GM12874 (cell line): ENCODE results near the gene SCAF1.

Source experiments
- CTCF ChIP-seq: IDR thresholded peaks from 2 replicates; pipeline ENCODE4 v1.5.1; 2011; ENCODE audit warnings: low read depth, mild to moderate bottlenecking, control low read depth, low read length, moderate library complexity; ENCODE audit not compliant: insufficient read depth

The SCAF1 gene

GRCh38 chr19:49669516-49669915, 27.5 kb downstream of the SCAF1 start:
- TF ChIP-seq CTCF: no peak

DNA sequence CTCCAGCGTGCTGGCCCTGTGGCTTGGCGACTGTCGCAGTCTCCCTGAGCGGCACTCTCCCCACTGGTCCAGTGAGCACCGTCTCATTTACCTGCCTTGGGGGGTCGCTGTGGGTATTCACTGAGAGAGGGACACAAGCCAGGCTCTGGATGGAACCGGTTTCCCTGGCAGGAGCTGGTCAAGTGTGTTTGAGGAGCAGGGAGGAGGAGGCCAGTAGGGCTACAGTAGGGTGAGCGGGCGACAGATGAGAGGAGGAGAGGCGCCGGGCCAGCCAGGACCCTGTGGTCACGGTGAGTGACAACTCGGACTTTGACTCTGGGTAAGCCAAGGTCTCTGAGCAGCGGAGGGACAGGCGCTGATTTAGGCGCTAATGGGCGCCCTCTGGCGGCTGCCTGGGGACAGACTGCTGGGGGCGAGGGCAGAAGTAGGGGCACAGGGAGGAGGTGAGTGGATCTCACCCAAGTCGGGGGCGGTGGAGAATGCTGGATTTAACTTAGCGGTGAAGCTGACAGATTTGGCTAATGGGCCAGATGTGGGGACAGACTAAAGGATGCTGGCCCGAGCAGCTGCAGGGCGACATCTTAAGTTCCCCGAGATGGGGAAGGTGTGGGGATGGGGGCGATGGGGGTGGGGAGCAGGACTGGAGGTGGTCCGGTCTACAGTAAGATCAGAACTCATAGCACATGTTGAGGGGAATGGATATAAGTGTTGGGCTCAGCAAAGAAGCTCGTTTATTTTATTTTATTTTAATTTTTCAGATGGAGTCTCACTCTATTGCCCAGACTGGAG, 30.3 kb downstream of the SCAF1 start:
- TF ChIP-seq CTCF: peak; percentile 97

DNA sequence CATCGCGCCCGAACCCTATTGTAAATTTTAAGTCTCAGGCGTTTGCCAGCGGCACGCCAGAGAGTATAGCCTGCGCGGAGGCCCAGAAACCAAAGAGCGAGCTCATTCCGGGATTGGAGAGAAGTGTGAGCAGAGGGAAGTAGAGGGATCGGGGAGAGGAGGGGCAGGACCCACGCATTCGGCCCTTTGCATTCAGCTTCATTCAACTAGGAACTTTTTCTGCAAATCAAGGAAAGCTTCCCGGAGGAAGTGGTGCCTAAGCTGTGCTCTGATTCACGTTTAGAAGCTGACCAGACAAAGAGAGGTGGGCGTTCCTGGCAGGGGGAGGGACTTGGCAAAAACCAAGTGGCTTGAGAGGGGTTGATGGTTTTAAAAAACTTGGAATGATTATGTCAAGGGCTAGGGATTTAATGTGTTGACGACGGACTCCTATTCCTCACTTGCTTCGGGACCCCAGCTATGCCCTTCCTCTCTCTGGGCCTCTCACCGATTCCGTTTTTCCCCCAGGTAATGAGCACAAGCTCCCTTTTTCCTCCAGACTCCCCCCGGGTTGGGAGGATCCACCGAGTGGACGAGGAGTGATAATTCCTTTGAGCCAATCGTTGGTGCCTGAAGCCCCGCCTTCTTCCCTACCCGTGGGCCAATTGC, 34.3 kb downstream of the SCAF1 start:
- no peak for TF ChIP-seq CTCF

- no peak for TF ChIP-seq CTCF
Observed at GRCh38 chr19:49676784-49677230, 34.8 kb downstream of the SCAF1 start.

DNA sequence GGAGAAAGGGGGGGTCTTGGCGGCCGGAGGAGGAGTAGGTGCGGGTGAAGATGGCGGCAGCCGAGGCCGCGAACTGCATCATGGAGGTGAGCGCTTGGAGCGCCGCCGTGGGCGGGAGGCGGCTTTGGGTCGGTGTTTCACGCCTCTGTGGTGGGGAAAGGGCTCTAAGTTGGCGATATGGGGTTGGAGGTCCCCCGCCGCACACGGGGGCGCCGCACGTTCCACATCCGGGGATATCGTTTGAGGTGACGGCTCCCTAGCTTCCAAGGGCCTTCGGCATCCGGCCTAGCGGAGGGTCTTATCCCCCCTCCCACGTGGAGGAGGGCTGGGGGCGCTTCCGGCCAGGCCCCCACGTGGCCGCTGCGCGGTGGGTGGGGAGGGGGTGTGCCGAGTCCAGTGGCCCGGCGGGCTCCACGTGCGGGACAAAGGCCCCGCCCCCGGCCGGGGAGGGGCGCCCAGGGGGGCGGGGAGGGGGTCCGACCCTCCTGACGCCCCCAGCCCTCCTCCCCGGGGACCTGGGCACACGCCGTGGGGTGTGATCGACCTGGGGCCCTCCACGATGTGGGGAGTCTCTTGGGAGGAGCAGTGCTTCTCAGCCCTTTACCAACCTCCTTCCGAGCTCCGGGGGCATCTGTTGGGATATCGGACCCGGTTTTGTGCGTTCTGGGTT, 35.4 kb downstream of the SCAF1 start, which contains the start of gene PRMT1:
Gene PRMT1 (plus strand): TSS at position 41 of the 670 bp plus-strand sequence. CDS start 10 bp downstream, at position 51.
- TF ChIP-seq CTCF: no peak

GRCh38 chr19:49677901-49678674, 36.1 kb downstream of the SCAF1 start:
- TF ChIP-seq CTCF: peak; percentile 61
